Subcutaneous adipose tissue (tissue), 4 donors: ENCODE data around the gene ASXL2. TPM values are rescaled to one million over a fixed set of nuclear protein-coding genes. Genes with fewer than 3 reads are reported as not detected.

Source experiments
- CTCF ChIP-seq: fragments of 450-650 bp; IDR thresholded peaks from one replicate; pipeline ENCODE4 v1.5.1; 2016; ENCODE audit warnings: low read depth, mild to moderate bottlenecking, control low read depth, antibody characterized with exemption, moderate library complexity
- total RNA-seq, 4 donors: library from RNA; depleted of rRNA; stranded (reverse); fragments of >200 nt; gene quantifications; one replicate each; pipeline ENCODE4 v1.1.0, GENCODE V29; 2016

ASXL2 gene
- total RNA-seq, 4 donors from 2014 or later, result 17.0 to 23.5 (median 18.9) TPM

- TF ChIP-seq CTCF, result no peak
Observed at GRCh38 chr2:25832897-25833296, 45.4 kb downstream of the ASXL2 start.

DNA sequence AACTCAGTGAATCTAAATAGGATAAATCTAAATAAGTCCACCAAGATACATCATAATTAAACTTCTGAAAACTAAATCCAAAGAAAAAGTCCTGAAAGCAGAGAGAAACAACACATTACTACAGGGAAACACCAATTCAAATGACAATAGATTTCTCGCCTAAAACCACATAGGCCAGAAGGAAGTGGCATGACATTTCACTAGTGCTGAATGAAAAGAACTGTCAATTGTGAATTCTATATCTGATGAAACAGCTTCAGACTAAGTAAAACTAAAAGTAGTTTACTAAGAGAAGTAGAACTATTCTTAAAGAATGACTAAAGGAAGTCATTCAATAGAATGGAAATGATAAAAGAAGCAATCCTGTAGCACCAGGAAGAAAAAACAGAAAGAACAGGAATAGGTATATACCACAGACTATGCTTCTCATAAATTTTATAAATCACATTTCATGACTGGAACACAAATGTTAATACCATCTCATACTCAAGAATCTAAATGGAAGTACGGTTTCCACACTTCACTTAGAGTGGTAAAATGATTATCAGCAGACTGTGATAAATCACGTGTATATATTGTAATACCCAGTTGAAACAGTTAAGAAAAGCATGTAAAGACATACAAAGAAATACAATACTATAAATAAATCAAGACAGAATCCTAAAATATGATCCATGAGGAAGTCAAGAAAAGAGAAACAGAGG, 46.4 kb downstream of the ASXL2 start:
- TF ChIP-seq CTCF, result no peak

DNA sequence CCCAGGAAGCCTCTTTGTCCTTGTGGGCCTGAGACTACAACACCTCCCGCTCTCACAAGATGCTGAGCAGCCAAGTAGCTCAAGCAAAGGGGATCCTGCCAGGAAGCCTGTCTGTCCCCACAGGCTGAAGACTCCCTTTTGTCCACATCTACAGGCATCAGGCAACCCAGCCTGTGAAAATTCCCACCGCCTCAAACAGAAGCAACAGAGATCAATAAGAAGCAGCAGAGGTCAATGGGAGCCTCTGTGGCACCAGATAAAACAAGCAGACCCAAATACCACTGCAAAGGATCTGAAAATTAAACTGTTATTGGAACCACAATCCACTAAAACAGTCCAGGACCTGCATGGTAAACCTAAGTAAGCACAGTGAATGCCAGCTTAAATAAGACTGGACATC, 48.5 kb downstream of the ASXL2 start:
- TF ChIP-seq CTCF, result no peak

- TF ChIP-seq CTCF, result no peak
Observed at GRCh38 chr2:25829377-25829704, 48.9 kb downstream of the ASXL2 start.

DNA sequence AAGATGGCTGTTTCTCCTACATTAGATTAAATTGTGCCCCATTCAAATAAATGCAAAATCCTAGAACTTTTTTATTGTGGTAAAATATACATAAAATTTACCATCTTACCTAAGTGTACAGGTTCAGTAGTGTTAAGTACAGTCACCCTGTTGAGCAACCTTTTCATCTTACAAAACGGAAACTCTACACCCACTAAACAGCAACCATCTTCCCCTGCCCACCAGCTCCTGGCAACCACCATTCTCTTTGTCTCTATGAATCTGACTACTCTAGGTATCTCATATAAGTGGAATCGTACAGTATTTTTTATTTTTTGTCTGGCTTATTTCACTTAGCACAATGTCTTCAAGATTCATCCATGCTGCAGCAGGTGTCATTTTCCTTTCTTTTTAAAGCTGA, 53.0 kb downstream of the ASXL2 start:
- TF ChIP-seq CTCF, result no peak

- no peak for TF ChIP-seq CTCF
Observed at GRCh38 chr2:25824718-25825117, 53.6 kb downstream of the ASXL2 start.

DNA sequence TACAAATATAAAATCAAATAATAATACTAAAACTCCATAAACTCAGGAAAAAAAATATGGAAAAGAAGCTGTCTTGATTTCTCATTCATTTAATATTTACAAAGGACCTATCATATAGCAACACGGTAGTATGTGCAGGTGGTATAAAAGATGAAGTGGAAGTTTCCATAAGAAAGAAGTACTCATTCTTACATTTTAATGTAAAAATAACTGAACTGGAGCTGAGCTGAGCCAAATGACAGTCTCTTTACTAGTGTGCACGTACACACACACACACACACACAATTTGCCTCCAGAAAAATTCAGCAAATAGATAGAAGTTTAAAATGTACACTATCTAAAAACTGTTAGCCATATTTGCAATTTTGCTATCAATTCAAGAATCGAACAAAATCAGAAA, 54.1 kb downstream of the ASXL2 start:
- no peak for TF ChIP-seq CTCF
